Left kidney (tissue), 2 donors: ENCODE measurements around the gene ADAMTSL3. TPM values are rescaled to one million over a fixed set of nuclear protein-coding genes. Genes with fewer than 3 reads are reported as not detected.
"Not testable (repeated sequence)": the region's sequence is repeated elsewhere in the genome, so short reads cannot be mapped to it uniquely, and the experiment has no call there.

Experiments used
- DNase-seq: peaks from one replicate; pipeline ENCODE4 v3.0.0-alpha.2; 2013
- polyA plus RNA-seq: library from polyadenylated mRNA; unstranded; fragments of 120-200 nt; gene quantifications from one replicate; pipeline ENCODE4 v1.2.1, GENCODE V29; 2013; ENCODE audit not compliant: insufficient read length

The ADAMTSL3 gene
- polyA plus RNA-seq, 1 donor: 2.8 TPM

DNA sequence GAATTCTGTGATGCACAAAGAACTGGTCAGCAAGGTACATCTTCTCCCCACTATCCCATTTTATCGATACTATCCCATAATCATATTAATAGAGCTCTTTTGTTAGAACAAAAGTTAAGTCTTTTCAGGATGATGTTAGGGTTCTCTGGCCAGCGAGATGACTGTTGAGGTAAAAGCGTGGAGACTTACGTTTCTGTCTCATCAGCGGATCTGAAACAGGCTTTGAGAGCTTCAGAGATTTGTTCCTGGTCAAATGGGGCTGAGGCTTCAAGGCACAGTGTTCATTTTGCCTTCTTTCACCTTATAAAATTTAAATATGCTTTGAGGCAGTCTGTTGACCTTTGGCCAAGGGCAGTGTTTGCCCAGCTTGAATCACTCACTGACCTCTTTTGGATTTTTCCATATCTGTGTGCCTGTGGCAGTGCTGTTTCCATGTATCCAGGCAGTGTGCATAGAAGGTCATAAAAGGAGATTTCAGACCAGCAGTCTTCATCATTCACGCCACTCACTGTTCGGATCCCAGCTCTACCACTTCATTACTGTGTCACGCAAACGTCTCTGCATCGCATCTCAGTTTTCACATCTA, 3.1 kb downstream of the ADAMTSL3 start:
- no peak for DNase-seq

DNA sequence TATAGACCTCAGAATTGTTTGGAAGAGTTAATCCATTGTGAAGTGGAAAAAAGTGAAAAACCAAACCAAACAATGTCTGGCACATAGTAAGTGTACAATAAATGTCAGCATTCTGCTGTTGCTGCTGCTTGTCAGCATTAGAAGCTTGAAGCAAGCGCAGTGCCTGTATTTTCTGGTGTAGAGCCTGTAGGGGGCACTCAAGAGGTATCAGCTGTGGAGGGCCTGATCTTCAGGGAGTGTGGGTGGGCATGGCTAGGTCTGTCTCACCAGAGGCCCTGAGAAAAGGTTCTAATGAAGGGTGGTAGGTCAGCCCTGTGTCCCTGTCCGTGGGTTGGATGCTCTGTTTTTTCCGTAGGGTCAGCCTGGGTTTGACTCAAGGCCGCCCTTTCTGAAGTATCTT, 3.6 kb downstream of the ADAMTSL3 start:
- DNase-seq: no peak

- no peak for DNase-seq
These were observed 4.8 kb downstream of the ADAMTSL3 start for GRCh38 chr15:83658430-83659416.

DNA sequence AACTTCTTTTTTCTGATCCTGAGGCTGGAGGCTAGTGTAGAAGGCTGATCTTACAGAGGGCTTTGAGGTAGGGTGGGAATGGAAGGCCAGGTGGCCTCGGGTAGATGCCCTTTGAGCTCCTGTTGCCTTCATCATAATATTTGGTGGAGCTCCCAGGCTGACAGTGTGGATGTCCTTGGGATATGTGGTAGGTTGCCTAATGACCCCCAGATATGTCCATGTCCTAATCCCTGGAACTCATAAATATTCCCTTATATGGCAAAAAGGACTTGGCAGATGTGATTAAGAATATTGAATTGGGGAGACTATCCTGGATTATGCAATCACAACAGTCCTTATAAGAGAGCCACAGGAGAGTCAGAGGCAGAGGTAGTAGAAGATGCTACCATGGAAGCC, 5.5 kb downstream of the ADAMTSL3 start:
- DNase-seq: no peak

DNA sequence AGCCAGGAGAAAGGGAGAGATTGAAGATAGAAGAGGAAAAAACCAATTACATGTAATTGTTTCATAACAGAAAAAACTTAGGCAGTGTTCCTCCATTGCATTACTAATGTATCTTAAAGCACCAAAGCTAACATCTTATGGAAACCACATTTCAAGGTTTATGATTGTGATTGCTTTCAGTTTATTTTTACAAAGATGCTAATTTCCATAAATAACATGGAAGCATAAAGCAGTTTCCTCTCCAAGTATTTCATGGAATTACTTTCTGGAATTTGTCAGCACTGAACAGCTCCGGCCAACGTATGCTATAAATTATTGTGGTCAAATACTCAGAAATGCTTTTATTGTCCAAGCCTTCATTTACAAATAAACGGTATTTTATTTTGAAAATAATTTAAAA, 11.6 kb downstream of the ADAMTSL3 start:
- DNase-seq: no peak

- DNase-seq: no peak
These were observed 16.8 kb downstream of the ADAMTSL3 start for GRCh38 chr15:83670672-83671229.

- DNase-seq: no peak
These were observed 17.7 kb downstream of the ADAMTSL3 start for GRCh38 chr15:83671603-83672002.

GRCh38 chr15:83673385-83673784, 19.5 kb downstream of the ADAMTSL3 start:
- DNase-seq: no peak

GRCh38 chr15:83682476-83683088, 28.7 kb downstream of the ADAMTSL3 start:
- no peak for DNase-seq

- DNase-seq: no peak
These were observed 32.0 kb downstream of the ADAMTSL3 start for GRCh38 chr15:83685916-83686332.

- no peak for DNase-seq
These were observed 34.3 kb downstream of the ADAMTSL3 start for GRCh38 chr15:83688201-83688600.

DNA sequence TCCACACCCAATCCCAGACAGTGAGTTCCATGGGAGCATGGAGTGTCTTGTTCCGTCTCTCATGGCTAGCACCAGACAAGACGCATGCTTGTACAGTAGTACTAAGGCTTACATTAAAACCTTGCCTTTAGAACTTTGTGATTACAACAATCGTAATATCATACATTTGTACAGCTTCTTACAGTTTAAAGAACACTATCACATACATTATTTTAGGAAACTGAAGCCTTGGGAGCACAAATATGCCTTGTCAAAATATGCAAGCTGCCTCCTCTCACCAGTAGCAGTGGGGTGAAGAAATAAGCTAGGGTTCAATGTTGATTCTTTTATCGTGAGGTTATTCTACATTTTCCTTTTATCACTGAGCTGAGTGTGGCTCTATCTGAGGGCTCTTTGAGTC, 36.8 kb downstream of the ADAMTSL3 start:
- DNase-seq: no peak

GRCh38 chr15:83692746-83693581, 39.0 kb downstream of the ADAMTSL3 start:
- no peak for DNase-seq

DNA sequence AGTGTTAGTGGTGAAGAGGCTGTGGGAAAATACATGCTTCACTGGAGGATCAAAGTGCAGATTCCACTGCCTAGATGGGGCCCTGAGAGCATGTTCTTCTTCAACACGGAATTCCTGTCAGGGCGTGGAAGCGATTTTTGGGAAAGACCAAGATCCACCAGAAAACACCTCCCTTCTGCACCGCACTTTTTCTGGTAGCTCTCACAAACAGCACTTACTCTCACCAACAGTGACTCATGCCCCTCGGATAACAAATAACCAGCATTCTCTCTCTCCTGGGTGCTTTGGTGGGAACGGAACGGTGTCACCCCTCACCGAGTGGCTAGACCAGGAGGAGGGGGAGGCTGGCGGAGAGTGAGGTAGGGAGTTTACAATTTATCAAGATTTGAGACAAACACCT, 40.1 kb downstream of the ADAMTSL3 start:
- no peak for DNase-seq

GRCh38 chr15:83694536-83694935, 40.6 kb downstream of the ADAMTSL3 start:
- DNase-seq: no peak

DNA sequence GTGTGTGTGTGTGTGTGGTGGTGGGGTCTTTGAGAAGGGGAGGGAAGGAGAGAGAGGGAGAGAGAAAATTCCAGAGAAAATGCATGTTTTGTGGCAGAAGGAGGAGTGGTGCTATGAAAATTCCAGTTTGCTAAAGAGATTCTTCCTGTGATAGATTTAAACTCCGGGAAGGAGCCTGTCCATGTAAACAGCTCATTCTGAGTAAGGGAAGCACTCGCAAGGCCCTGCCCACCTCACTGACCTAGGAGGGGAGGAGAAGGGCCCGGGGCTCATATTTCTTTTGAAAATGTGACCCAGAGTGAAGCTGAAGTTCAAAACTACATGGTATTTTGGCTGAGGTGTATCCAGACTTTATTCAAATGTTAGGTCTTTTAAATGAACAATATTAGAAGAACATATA, 41.3 kb downstream of the ADAMTSL3 start:
- peak; percentile 14 for DNase-seq

DNA sequence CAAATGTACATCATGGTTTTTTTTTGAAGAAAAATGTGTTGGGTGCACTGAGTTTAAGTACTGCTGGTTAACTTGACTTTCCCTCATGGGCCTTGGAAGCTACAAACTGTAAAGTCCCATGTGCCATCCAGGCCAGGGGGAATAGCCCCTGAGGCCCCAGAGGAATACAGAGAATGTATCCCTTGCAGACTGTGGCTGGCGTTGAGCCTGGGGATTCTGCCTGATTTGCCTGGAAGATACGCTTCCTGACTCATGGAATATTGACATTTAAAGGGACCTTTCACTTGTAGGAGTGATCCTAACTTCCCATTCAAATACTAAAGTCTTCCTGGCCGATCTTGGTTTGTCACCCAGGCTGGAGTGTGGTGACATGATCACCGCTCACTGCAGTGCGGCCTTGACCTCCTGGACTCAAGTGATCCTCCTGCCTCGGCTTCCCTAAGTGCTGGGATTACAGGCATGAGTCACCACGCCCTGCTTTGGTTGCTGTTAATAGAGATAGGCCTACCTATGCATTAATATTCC, 42.0 kb downstream of the ADAMTSL3 start:
- DNase-seq: no peak

GRCh38 chr15:83697716-83698115, 43.8 kb downstream of the ADAMTSL3 start:
- no peak for DNase-seq

DNA sequence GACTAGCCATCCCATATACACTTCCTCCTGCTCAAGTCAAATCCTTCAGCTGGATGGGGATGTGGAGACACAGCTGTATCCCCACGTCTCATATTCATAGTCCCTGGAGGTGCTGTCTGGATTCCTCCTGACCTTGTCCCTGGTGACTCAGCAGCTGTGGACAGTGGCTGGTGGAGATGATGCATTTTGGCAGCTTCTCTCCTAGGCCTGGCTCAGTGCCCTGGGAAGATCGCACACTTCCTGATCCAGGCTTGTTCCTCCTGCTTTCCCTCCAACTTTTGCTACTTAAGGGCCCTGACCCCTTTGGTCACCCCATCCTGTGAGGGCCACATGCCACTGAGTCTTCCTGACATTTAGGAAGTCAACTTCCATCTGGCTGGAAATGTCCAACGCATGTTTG, 44.4 kb downstream of the ADAMTSL3 start:
- DNase-seq: no peak

DNA sequence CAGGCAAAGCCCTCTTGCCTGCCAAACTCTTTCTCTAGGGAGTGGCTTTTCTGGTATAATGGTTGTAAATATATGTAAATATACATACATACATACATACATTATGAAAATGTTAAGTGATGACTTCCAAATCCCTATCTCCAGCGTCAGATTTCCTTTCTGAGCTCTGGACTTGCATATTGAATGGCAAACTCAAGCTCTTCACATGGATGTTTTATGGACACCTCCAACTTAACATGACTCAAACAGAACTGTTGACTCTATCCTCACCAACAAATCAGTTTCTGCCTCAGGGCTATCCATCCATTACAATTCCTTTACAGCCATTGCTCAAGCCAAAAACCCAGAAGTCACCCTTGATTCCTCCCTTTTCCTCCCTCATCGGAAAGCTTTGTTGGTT, 45.1 kb downstream of the ADAMTSL3 start:
- DNase-seq: no peak

DNA sequence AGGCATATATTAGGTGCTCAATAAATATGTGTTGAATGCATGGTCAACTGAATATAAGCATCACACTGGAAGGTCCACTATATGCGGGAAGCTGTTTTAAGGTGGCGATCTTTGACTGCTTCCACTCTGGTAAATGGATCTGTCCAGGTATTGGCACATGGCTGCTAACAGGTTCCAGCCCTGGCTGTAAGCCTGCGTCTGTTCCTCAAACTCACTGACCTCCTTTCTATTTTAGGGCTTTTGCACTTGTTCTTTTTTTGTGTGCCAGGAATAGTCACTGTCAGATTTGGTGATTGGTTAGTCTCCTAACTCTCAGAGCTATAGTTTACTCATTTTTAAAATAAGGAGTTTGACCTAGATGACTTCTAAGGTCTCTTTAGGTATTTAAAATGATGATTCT, 46.2 kb downstream of the ADAMTSL3 start:
- DNase-seq: no peak

DNA sequence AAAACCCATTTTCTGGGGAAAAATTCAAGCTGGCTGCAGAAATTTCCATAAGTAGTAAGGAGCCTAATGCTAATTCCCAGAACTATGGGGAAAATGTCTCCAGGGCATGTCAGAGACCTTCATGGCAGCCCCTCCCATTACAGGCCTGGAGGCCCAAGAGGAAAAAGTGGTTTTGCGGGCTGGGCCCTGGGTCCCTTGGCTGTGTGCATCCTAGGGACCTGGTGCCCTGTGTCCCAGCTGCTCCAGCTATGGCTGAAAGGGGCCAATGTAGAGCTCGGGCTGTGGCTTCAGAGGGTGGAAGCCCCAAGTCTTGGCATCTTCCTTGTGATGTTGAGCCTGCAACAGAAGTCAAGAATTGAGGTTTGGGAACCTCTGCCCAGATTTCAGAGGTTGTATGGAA, 48.4 kb downstream of the ADAMTSL3 start:
- not testable (repeated sequence) for DNase-seq
